GM19025 (cell line): Measurements from ENCODE around the gene THSD7B.

ENCODE experiments used
- ATAC-seq: cut with Tn5 transposase; IDR thresholded peaks from one replicate; pipeline ENCODE4 v1.9.1; 2021; ENCODE audit warnings: mild to moderate bottlenecking, low read depth, moderate library complexity; ENCODE audit not compliant: unreplicated experiment

Gene THSD7B

GRCh38 chr2:137223722-137224121 is 458.4 kb downstream of the THSD7B start:
- ATAC-seq = no peak

GRCh38 chr2:137228566-137228965 is 463.2 kb downstream of the THSD7B start:
- ATAC-seq = no peak

- ATAC-seq = no peak
Observed at GRCh38 chr2:137229834-137230233, 464.5 kb downstream of the THSD7B start.

- ATAC-seq = no peak
Observed at GRCh38 chr2:137231628-137232027, 466.3 kb downstream of the THSD7B start.

GRCh38 chr2:137232076-137232475 is 466.7 kb downstream of the THSD7B start:
- ATAC-seq = no peak

- ATAC-seq = no peak
Observed at GRCh38 chr2:137233091-137233490, 467.7 kb downstream of the THSD7B start.

GRCh38 chr2:137237055-137237454 is 471.7 kb downstream of the THSD7B start:
- no peak for ATAC-seq

GRCh38 chr2:137238065-137238464 is 472.7 kb downstream of the THSD7B start:
- ATAC-seq = no peak

- ATAC-seq = no peak
Observed at GRCh38 chr2:137249463-137250130, 484.3 kb downstream of the THSD7B start.

GRCh38 chr2:137250401-137250800 is 485.1 kb downstream of the THSD7B start:
- ATAC-seq = no peak

- no peak for ATAC-seq
Observed at GRCh38 chr2:137251045-137251444, 485.7 kb downstream of the THSD7B start.

GRCh38 chr2:137252934-137253333 is 487.6 kb downstream of the THSD7B start:
- no peak for ATAC-seq

GRCh38 chr2:137254052-137254451 is 488.7 kb downstream of the THSD7B start:
- no peak for ATAC-seq

- no peak for ATAC-seq
Observed at GRCh38 chr2:137255345-137255744, 490.0 kb downstream of the THSD7B start.

- no peak for ATAC-seq
Observed at GRCh38 chr2:137255990-137256389, 490.6 kb downstream of the THSD7B start.

- ATAC-seq = no peak
Observed at GRCh38 chr2:137261881-137262585, 496.7 kb downstream of the THSD7B start.

- ATAC-seq = no peak
Observed at GRCh38 chr2:137262594-137262993, 497.2 kb downstream of the THSD7B start.

- no peak for ATAC-seq
Observed at GRCh38 chr2:137287913-137288639, 522.7 kb downstream of the THSD7B start.

GRCh38 chr2:137291836-137292570 is 526.7 kb downstream of the THSD7B start:
- ATAC-seq = no peak

GRCh38 chr2:137298377-137298776 is 533.0 kb downstream of the THSD7B start:
- ATAC-seq = no peak

GRCh38 chr2:137300987-137301386 is 535.6 kb downstream of the THSD7B start:
- no peak for ATAC-seq
